ENCODE results near the gene MSH3. TPM values are rescaled to one million over a fixed set of nuclear protein-coding genes. Genes with fewer than 3 reads are reported as not detected.
A peak's percentile ranks its signal among the peaks of the same experiment; 100 is the strongest.

MSH3 gene
- total RNA-seq, 3 donors from 2014 or later (not counting 1 experiment from before 2014, with no cell fraction given): 11.6 to 17.1 (median 15.5) TPM

GRCh38 chr5:80646926-80647325 is 7.5 kb upstream of the MSH3 start:
- H3K27ac Mint-ChIP-seq: no peak overlapping the region
- H3K4me3 ChIP-seq (ENCODE audit: low read length): no peak overlapping the region
- ATAC-seq: no peak

DNA sequence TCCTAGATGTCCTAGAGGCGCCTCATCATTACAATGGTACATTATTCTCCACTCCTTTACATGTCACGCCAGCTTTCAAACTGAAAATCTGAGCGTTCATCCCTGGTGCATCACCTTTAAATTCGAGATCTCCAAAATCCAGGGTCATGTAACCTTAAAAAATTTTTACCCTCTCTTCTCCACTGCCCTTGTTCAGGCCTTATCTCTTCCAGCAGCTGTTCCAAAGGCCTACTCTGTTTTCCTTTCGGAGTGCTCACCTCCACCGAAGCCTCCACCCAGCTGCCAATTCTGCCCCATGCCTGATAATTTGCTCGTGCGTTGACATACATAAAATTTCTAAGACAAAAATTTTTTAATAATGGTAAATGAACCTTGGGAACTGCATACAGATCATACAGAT is 950 bp upstream of the MSH3 start:
- Mint-ChIP-seq H3K9me3 (no peaks in the 10 kb centered on the region), H3K4me3 (peak overlapping the region; percentile 84), H3K36me3 (no peaks in the 10 kb centered on the region), H3K4me1 (peaks cover 28 to 29% of the 10 kb centered on the region in 2 donors), H3K27me3 (ENCODE audit: low read depth in 2 of 2) (no peaks in the 10 kb centered on the region), H3K27ac (peak overlapping the region; percentile 68 to 90)
- H3K4me3 ChIP-seq (ENCODE audit: low read length): peak overlapping the region; percentile 68
- H3K4me1 ChIP-seq (ENCODE audit: control insufficient read depth, insufficient read depth, low read length): peaks cover 16% of the 10 kb centered on the region
- no peaks in the 10 kb centered on the region for H3K9me3 ChIP-seq (ENCODE audit: control insufficient read depth, insufficient read depth, low read length)
- no peak for ATAC-seq
- no peaks in the 10 kb centered on the region for H3K27me3 ChIP-seq (ENCODE audit: control insufficient read depth, insufficient read depth, low read length)
- no peak overlapping the region for H3K27ac ChIP-seq (ENCODE audit: low read length)
- intact Hi-C loops (cut with micrococcal nuclease): no loop called here
- H3K36me3 ChIP-seq (ENCODE audit: control insufficient read depth, insufficient read depth, low read length): peaks cover 9% of the 10 kb centered on the region
- TF ChIP-seq, protein P1, sequence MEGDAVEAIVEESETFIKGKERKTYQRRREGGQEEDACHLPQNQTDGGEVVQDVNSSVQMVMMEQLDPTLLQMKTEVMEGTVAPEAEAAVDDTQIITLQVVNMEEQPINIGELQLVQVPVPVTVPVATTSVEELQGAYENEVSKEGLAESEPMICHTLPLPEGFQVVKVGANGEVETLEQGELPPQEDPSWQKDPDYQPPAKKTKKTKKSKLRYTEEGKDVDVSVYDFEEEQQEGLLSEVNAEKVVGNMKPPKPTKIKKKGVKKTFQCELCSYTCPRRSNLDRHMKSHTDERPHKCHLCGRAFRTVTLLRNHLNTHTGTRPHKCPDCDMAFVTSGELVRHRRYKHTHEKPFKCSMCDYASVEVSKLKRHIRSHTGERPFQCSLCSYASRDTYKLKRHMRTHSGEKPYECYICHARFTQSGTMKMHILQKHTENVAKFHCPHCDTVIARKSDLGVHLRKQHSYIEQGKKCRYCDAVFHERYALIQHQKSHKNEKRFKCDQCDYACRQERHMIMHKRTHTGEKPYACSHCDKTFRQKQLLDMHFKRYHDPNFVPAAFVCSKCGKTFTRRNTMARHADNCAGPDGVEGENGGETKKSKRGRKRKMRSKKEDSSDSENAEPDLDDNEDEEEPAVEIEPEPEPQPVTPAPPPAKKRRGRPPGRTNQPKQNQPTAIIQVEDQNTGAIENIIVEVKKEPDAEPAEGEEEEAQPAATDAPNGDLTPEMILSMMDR (IDR thresholded peaks at IDR 0.05): no peak
- DNase-seq: no peak
- WGBS (ENCODE audit: insufficient coverage): 57% methylated on average over 8 of the region's 8 CpGs

More at GRCh38 chr5:80646926-80647325, 7.5 kb upstream of the MSH3 start:
- H3K9me3 Mint-ChIP-seq: no peaks in the 10 kb centered on the region
- peaks cover 6% of the 10 kb centered on the region for H3K36me3 Mint-ChIP-seq
- no peak overlapping the region for H3K4me3 Mint-ChIP-seq
- 100% methylated on average over 1 of the region's 3 CpGs for WGBS (ENCODE audit: insufficient coverage)
- Histone ChIP-seq H3K36me3 (ENCODE audit: control insufficient read depth, insufficient read depth, low read length) (peaks cover 20% of the 10 kb centered on the region), H3K9me3 (ENCODE audit: control insufficient read depth, insufficient read depth, low read length) (no peaks in the 10 kb centered on the region), H3K4me1 (ENCODE audit: control insufficient read depth, insufficient read depth, low read length) (no peaks in the 10 kb centered on the region), H3K27ac (ENCODE audit: low read length) (no peak overlapping the region), H3K27me3 (ENCODE audit: control insufficient read depth, insufficient read depth, low read length) (no peaks in the 10 kb centered on the region)
- TF ChIP-seq, protein P1 (IDR thresholded peaks at IDR 0.05): no peak
- DNase-seq: no peak
- intact Hi-C loops (cut with micrococcal nuclease): no loop called here
- no peaks in the 10 kb centered on the region for H3K4me1 Mint-ChIP-seq
- H3K27me3 Mint-ChIP-seq (ENCODE audit: low read depth in 2 of 2): no peaks in the 10 kb centered on the region

GRCh38 chr5:80654054-80654390 is 430 bp upstream of the MSH3 start:
- Mint-ChIP-seq H3K27ac (peak overlapping the region; percentile 68 to 90), H3K27me3 (ENCODE audit: low read depth in 2 of 2) (no peaks in the 10 kb centered on the region), H3K36me3 (no peaks in the 10 kb centered on the region), H3K4me1 (peaks cover 28 to 29% of the 10 kb centered on the region in 2 donors), H3K9me3 (no peaks in the 10 kb centered on the region), H3K4me3 (peak overlapping the region; percentile 84)
- peaks cover 16% of the 10 kb centered on the region for H3K4me1 ChIP-seq (ENCODE audit: control insufficient read depth, insufficient read depth, low read length)
- ATAC-seq: no peak
- WGBS (ENCODE audit: insufficient coverage): 0% methylated on average over 24 of the region's 24 CpGs
- no peaks in the 10 kb centered on the region for H3K9me3 ChIP-seq (ENCODE audit: control insufficient read depth, insufficient read depth, low read length)
- TF ChIP-seq, protein P1 (IDR thresholded peaks at IDR 0.05): no peak
- peak overlapping the region; percentile 57 for H3K27ac ChIP-seq (ENCODE audit: low read length)
- no peaks in the 10 kb centered on the region for H3K27me3 ChIP-seq (ENCODE audit: control insufficient read depth, insufficient read depth, low read length)
- DNase-seq: peak in 1 of 2 donors; percentile 39
- H3K36me3 ChIP-seq (ENCODE audit: control insufficient read depth, insufficient read depth, low read length): peaks cover 11% of the 10 kb centered on the region
- peak overlapping the region; percentile 68 for H3K4me3 ChIP-seq (ENCODE audit: low read length)
- intact Hi-C loops (cut with micrococcal nuclease): no loop called here

- H3K27ac ChIP-seq (ENCODE audit: low read length): peak overlapping the region; percentile 60
- DNase-seq: no peak
- intact Hi-C loops (cut with micrococcal nuclease): loop anchor here (1.0 kb wide), 1 partner anchor 646 kb away; the partner anchor contains the start of gene ZCCHC9
- peaks cover 28 to 29% of the 10 kb centered on the region in 2 donors for H3K4me1 Mint-ChIP-seq
- H3K27ac Mint-ChIP-seq: peak overlapping the region; percentile 90 to 95
- ATAC-seq: no peak
- H3K4me3 ChIP-seq (ENCODE audit: low read length): peak overlapping the region; percentile 66
- TF ChIP-seq, protein P1 (IDR thresholded peaks at IDR 0.05): no peak
- no peaks in the 10 kb centered on the region for H3K9me3 Mint-ChIP-seq
- H3K36me3 Mint-ChIP-seq: peaks cover 10% of the 10 kb centered on the region
- 21% methylated on average over 7 of the region's 7 CpGs for WGBS (ENCODE audit: insufficient coverage)
- peaks cover 23% of the 10 kb centered on the region for H3K36me3 ChIP-seq (ENCODE audit: control insufficient read depth, insufficient read depth, low read length)
- H3K4me3 Mint-ChIP-seq: peak overlapping the region; percentile 96
- H3K27me3 Mint-ChIP-seq (ENCODE audit: low read depth in 2 of 2): no peaks in the 10 kb centered on the region
- no peaks in the 10 kb centered on the region for H3K27me3 ChIP-seq (ENCODE audit: control insufficient read depth, insufficient read depth, low read length)
- peaks cover 16% of the 10 kb centered on the region for H3K4me1 ChIP-seq (ENCODE audit: control insufficient read depth, insufficient read depth, low read length)
- no peaks in the 10 kb centered on the region for H3K9me3 ChIP-seq (ENCODE audit: control insufficient read depth, insufficient read depth, low read length)
These were observed 851 bp downstream of the MSH3 start for GRCh38 chr5:80655231-80655774.

Measured in natural killer cell (primary cell).